Measurements from ENCODE around the gene CSDE1. TPM values are rescaled to one million over a fixed set of nuclear protein-coding genes. Genes with fewer than 3 reads are reported as not detected.

The CSDE1 gene
- total RNA-seq, 1 experiment from 2014 or later: 595 TPM

- 0 out of 2 replicates have a peak, but pooled peaks have one; percentile 17 for TF ChIP-seq FOXP1 (CRISPR knock-in tag; IDR thresholded peaks at IDR 0.05; ENCODE audit: borderline replicate concordance)
- no peak for TF ChIP-seq OVOL2 (CRISPR knock-in tag; IDR thresholded peaks at IDR 0.05; ENCODE audit: borderline replicate concordance)
- TF ChIP-seq GRHL2 (CRISPR knock-in tag; IDR thresholded peaks at IDR 0.05; ENCODE audit: insufficient replicate concordance, severe bottlenecking): no peak
- peak; percentile 83; the same call in 1 of the 2 replicates for TF ChIP-seq ZNF532 (CRISPR knock-in tag; IDR thresholded peaks at IDR 0.05; ENCODE audit: borderline replicate concordance)
- peak; percentile 82 for TF ChIP-seq NFATC4 (CRISPR knock-in tag; IDR thresholded peaks at IDR 0.05)
- TF ChIP-seq NR1H2 (CRISPR knock-in tag; IDR thresholded peaks at IDR 0.05): no peak
- peak; percentile 80; the same call in 1 of the 2 replicates for TF ChIP-seq ZNF425 (CRISPR knock-in tag; conservative IDR thresholded peaks at IDR 0.05)
- TF ChIP-seq ZNF121 (CRISPR knock-in tag; IDR thresholded peaks at IDR 0.05): no peak
- TF ChIP-seq HMGXB4 (CRISPR knock-in tag; IDR thresholded peaks at IDR 0.05): no peak
- peak; percentile 96 for TF ChIP-seq CREM (CRISPR knock-in tag; IDR thresholded peaks at IDR 0.05)
- TF ChIP-seq USF1 (CRISPR knock-in tag; IDR thresholded peaks at IDR 0.05): peak; percentile 93
- peak; percentile 96 for TF ChIP-seq ZNF416 (CRISPR knock-in tag; IDR thresholded peaks at IDR 0.05)
- no peak; the same call in 1 of the 2 replicates for TF ChIP-seq ZNF671 (CRISPR knock-in tag; IDR thresholded peaks at IDR 0.05)
- TF ChIP-seq GABPB1 (CRISPR knock-in tag; IDR thresholded peaks at IDR 0.05): peak; percentile 77
- no peak for TF ChIP-seq NFYB (CRISPR knock-in tag; conservative IDR thresholded peaks at IDR 0.05; ENCODE audit: low read depth)
- TF ChIP-seq AR (CRISPR knock-in tag; IDR thresholded peaks at IDR 0.05): peak; percentile 82; the same call in 1 of the 2 replicates
- 0 out of 2 replicates have a peak, but pooled peaks have one; percentile 62 for TF ChIP-seq KAT7 (CRISPR knock-in tag; IDR thresholded peaks at IDR 0.05; ENCODE audit: borderline replicate concordance)
- TF ChIP-seq PREB (CRISPR knock-in tag; IDR thresholded peaks at IDR 0.05; ENCODE audit: borderline replicate concordance): no peak
- no peak for TF ChIP-seq TP53 (CRISPR knock-in tag; IDR thresholded peaks at IDR 0.05)
- peak; percentile 92 for TF ChIP-seq PRRX2 (CRISPR knock-in tag; IDR thresholded peaks at IDR 0.05)
- peak; percentile 40; the same call in 1 of the 2 replicates for TF ChIP-seq ZBTB43 (CRISPR knock-in tag; IDR thresholded peaks at IDR 0.05)
- TF ChIP-seq USF2 (CRISPR knock-in tag; IDR thresholded peaks at IDR 0.05): peak; percentile 91
Observed at GRCh38 chr1:114716304-114717170, 41.2 kb downstream of the CSDE1 start, which contains the start of gene NRAS (continued).

Data from WTC11 (cell line).